OCI-LY7 (cell line): ENCODE results near the gene DNAJB9. TPM values are rescaled to one million over a fixed set of nuclear protein-coding genes. Genes with fewer than 3 reads are reported as not detected.

ENCODE experiments used
- BruUV-seq: library from RNA; stranded (reverse); fragments of 400-500 nt; replicated peaks from 2 replicates; lab custom pipeline; 2021; lab: Mats Ljungman, UMichigan
- CTCF ChIA-PET: fragments of 300-600 bp; sonication (Branson Sonifier 250); formaldehyde crosslinking; loops from one replicate; lab custom pipeline; 2022; ENCODE audit warnings: antibody characterized with exemption; ENCODE audit not compliant: unreplicated experiment; lab: Charles Lee
- POLR2A ChIA-PET: fragments of 300-600 bp; sonication (Branson Sonifier 250); formaldehyde crosslinking; loops from one replicate; lab custom pipeline; 2022; ENCODE audit warnings: antibody characterized with exemption; lab: Charles Lee
- DNase-seq: peaks from one replicate; pipeline ENCODE4 v3.0.0-alpha.2; 2015; ENCODE audit warnings: low spot score
- H2AFZ ChIP-seq: fragments of 200-600 bp; sonication (generic), shearing (Covaris generic); 2 replicates; pipeline ENCODE4 v1.6.1; 2014; ENCODE audit warnings: mild to moderate bottlenecking, antibody characterized with exemption, low read length, moderate library complexity
- H3K27ac ChIP-seq: fragments of 200-600 bp; sonication (generic); 2 replicates; pipeline ENCODE4 v1.5.1; 2014; ENCODE audit warnings: mixed run types, low read depth, mild to moderate bottlenecking, moderate library complexity, low read length, inconsistent platforms; ENCODE audit not compliant: poor library complexity, severe bottlenecking
- H3K36me3 ChIP-seq: fragments of 200-600 bp; sonication (generic); 2 replicates; pipeline ENCODE4 v1.6.1; 2014; ENCODE audit warnings: mild to moderate bottlenecking, antibody characterized with exemption, low read length, moderate library complexity, mixed read lengths; ENCODE audit not compliant: insufficient read depth
- H3K4me1 ChIP-seq: fragments of 200-600 bp; sonication (generic); 2 replicates; pipeline ENCODE4 v1.5.1; 2014; ENCODE audit warnings: mild to moderate bottlenecking, low read length; ENCODE audit not compliant: insufficient read depth, poor library complexity, severe bottlenecking
- H3K4me2 ChIP-seq: fragments of 200-600 bp; sonication (generic); 2 replicates; pipeline ENCODE4 v1.6.1; 2014; ENCODE audit warnings: mild to moderate bottlenecking, low read length
- H3K4me3 ChIP-seq: fragments of 200-600 bp; sonication (generic); 2 replicates; pipeline ENCODE4 v1.5.1; 2014; ENCODE audit warnings: mild to moderate bottlenecking, low read depth, low read length; ENCODE audit not compliant: poor library complexity, severe bottlenecking
- H3K79me2 ChIP-seq: fragments of 200-600 bp; sonication (generic); 2 replicates; pipeline ENCODE4 v1.6.1; 2016; ENCODE audit warnings: low read depth, mild to moderate bottlenecking, low read length, moderate library complexity, mixed read lengths; ENCODE audit not compliant: insufficient read depth
- H3K9me2 ChIP-seq: fragments of 200-600 bp; sonication (generic); 2 replicates; pipeline ENCODE4 v1.6.1; 2016; ENCODE audit warnings: mild to moderate bottlenecking, low read length, mixed read lengths; ENCODE audit not compliant: insufficient read depth
- H3K9me3 ChIP-seq: fragments of 200-600 bp; sonication (generic); 2 replicates; pipeline ENCODE4 v1.6.1; 2014; ENCODE audit warnings: mild to moderate bottlenecking, mixed run types, low read length, mixed read lengths
- H4K20me1 ChIP-seq: fragments of 200-600 bp; sonication (generic); 2 replicates; pipeline ENCODE4 v1.6.1; 2014; ENCODE audit warnings: mild to moderate bottlenecking, antibody characterized with exemption, low read length, moderate library complexity, mixed read lengths; ENCODE audit not compliant: insufficient read depth
- CTCF ChIP-seq: fragments of 200-600 bp; sonication (generic); conservative IDR thresholded peaks from 2 replicates; pipeline ENCODE4 v1.5.1; 2014; ENCODE audit warnings: mild to moderate bottlenecking, antibody characterized with exemption, low read length, moderate library complexity, mixed read lengths
- EZH2phosphoT487 ChIP-seq: fragments of 200-600 bp; sonication (generic); IDR thresholded peaks from 2 replicates; pipeline ENCODE4 v1.6.1; 2018; ENCODE audit warnings: low read depth, borderline replicate concordance, mild to moderate bottlenecking, mixed run types, antibody characterized with exemption, low read length, moderate library complexity, mixed read lengths
- intact Hi-C: fragments of 100-400 bp; cut with micrococcal nuclease; formaldehyde crosslinking; loops from one replicate; pipeline ENCODE4 v1.10.0; 2022; ENCODE audit not compliant: unreplicated experiment
- total RNA-seq, 2 experiments: library from RNA; depleted of rRNA in 1 of 2; stranded (reverse); fragments of >200 nt in 1 of 2; shearing (Covaris generic) in 1 of 2; gene quantifications; 2 replicates each; pipeline ENCODE4 v1.2.3, GENCODE V29; 2014 to 2022

The DNAJB9 gene
- total RNA-seq, 2 experiments from 2014 or later: 11.4 to 20.3 TPM

- Histone ChIP-seq H3K79me2 (no peaks in the 10 kb centered on the region), H3K27ac (no peak overlapping the region), H3K4me2 (no peak overlapping the region), H3K9me3 (no peaks in the 10 kb centered on the region), H3K9me2 (no peaks in the 10 kb centered on the region), H3K36me3 (no peaks in the 10 kb centered on the region; the same call in 1 of the 2 replicates), H4K20me1 (no peaks in the 10 kb centered on the region), H3K4me3 (no peak overlapping the region), H3K4me1 (peaks cover 27% of the 10 kb centered on the region), H2AFZ (peak overlapping the region; percentile 74; the same call in 1 of the 2 replicates)
- intact Hi-C loops: no loop called here
- no TSS peak for BruUV-seq
- ChIA-PET POLR2A (interaction anchor here (0.5 to 1.9 kb wide), 10 partner anchors 9 to 1407 kb away, joined by 3 to 12 read pairs (median 4); no protein-coding TSS in a partner anchor), CTCF (no interaction called here)
- DNase-seq: no peak
- TF ChIP-seq EZH2phosphoT487 (no peak), CTCF (no peak)
Measured at GRCh38 chr7:108533712-108534111, 36.0 kb upstream of the DNAJB9 start.

DNA sequence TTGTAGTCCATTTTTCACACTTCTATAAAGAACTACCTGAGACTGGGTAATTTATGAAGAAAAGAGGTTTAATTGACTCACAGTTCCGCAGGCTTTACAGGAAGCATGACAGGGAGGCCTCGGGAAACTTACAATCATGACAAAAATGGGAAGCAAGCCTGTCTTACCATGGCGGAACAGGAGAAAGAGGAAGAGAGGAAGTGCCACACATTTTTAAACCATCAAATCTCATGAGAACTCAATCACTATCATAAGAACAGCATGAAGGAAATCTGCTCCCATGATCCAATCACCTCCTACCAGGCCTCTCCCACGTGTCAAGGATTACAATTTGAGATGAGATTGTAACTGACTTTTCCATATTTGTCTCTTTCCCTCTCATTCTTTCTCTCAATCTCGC is 34.4 kb upstream of the DNAJB9 start:
- POLR2A ChIA-PET: no interaction called here
- Histone ChIP-seq H3K4me1 (peaks cover 27% of the 10 kb centered on the region), H4K20me1 (no peaks in the 10 kb centered on the region), H3K9me3 (no peaks in the 10 kb centered on the region), H3K9me2 (no peaks in the 10 kb centered on the region), H3K27ac (no peak overlapping the region), H3K4me3 (no peak overlapping the region), H3K4me2 (no peak overlapping the region), H3K79me2 (no peaks in the 10 kb centered on the region), H3K36me3 (no peaks in the 10 kb centered on the region; the same call in 1 of the 2 replicates), H2AFZ (peak overlapping the region; percentile 8; the same call in 1 of the 2 replicates)
- CTCF ChIA-PET: no interaction called here
- TF ChIP-seq EZH2phosphoT487 (no peak), CTCF (no peak)
- no TSS peak for BruUV-seq
- intact Hi-C loops: no loop called here
- no peak for DNase-seq

DNA sequence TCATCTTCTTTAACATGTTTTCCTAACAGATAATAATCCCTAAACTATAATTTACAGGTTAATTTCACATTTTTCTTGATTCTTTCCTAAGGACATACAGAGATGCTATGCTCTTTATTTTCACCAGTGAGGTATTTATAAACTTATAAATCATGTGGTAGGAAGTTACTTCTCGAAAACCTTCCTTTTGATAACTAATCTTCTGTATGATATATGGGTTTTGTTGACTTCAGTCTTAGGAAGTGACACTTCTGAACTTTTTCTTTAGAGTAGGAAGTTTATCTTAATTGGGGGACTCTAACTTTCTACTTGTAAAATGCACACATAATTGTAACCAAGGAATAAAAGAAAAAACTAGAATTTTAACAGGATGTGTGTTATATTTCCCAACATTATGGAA is 33.9 kb upstream of the DNAJB9 start:
- no TSS peak for BruUV-seq
- Histone ChIP-seq H3K9me3 (no peaks in the 10 kb centered on the region), H3K4me2 (no peak overlapping the region), H2AFZ (peak overlapping the region; percentile 8; the same call in 1 of the 2 replicates), H3K4me1 (peaks cover 27% of the 10 kb centered on the region), H4K20me1 (no peaks in the 10 kb centered on the region), H3K79me2 (no peaks in the 10 kb centered on the region), H3K36me3 (no peaks in the 10 kb centered on the region; the same call in 1 of the 2 replicates), H3K27ac (no peak overlapping the region), H3K9me2 (no peaks in the 10 kb centered on the region), H3K4me3 (no peak overlapping the region)
- intact Hi-C loops: no loop called here
- DNase-seq: no peak
- CTCF ChIA-PET: no interaction called here
- no peak for TF ChIP-seq CTCF
- no peak for TF ChIP-seq EZH2phosphoT487
- POLR2A ChIA-PET: no interaction called here
